Spleen (tissue), 7 donors: ENCODE measurements around the gene LAX1.

Experiments used
- POLR2A ChIP-seq, 3 donors: fragments of 450-650 bp; IDR thresholded peaks; one replicate each; pipeline ENCODE4 v1.5.1; 2017; ENCODE audit warnings: antibody characterized with exemption in 3 of 3, mild to moderate bottlenecking in 1 of 3
- POLR2AphosphoS5 ChIP-seq, 3 donors: sonication (generic); formaldehyde crosslinking; IDR thresholded peaks; one replicate each; pipeline ENCODE4 v1.5.1; 2017; ENCODE audit warnings: antibody characterized with exemption in 3 of 3
- TF ChIP-seq, protein P1 (sequence below), 11 experiments: fragments of 200-600 bp in 7 of 11; fragments of 450-650 bp in 4 of 11; sonication (generic) in 4 of 11; IDR thresholded peaks in 8 of 11; conservative IDR thresholded peaks in 3 of 11; 1 replicate in 7 of 11; 2 replicates in 4 of 11; pipeline versions ENCODE4 v1.4.0 to v1.8.0; 2016 to 2021; ENCODE audit warnings: antibody characterized with exemption in 11 of 11, inconsistent platforms in 4 of 11, mild to moderate bottlenecking in 1 of 11
- donor health status: DM: no; HTN: no; CAD: no; lungs with moderate emphysema.
- donor health status: DM: no; HTN: no; CAD: no.
- donor health status: DM: no; HTN: no; CAD: no.

DNA sequence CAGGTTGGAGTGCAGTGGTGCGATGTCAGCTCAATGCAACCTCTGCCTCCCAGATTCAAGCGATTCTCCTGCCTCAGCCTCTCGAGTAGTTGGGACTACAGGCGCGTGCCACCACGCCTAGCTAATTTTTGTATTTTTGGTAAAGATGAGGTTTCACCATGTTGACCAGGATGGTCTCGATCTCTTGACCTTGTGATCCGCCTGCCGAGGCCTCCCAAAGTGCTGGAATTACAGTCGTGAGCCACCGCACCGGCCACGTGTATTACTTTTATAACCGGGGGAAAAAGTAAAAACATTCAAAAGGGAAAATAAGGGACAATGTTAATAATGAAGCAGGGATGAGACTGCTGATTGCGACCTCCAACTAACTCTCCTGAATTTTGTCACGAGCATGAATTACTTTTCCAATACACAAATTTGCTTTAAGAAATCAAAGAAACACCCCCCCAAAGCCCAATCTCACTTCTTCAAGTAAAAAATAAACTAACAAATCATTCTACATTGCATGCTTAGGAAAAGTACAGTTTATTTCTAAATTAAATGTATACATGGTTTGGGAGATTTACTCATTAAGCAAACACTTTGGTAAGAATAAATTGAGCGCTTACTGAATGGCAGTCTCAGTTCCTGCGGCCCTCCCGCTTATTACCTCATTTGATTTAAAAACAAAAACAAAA, 29.9 kb downstream of the LAX1 start:
- TF ChIP-seq POLR2A (IDR thresholded peaks at IDR 0.05), result no peak
- TF ChIP-seq, protein P1, sequence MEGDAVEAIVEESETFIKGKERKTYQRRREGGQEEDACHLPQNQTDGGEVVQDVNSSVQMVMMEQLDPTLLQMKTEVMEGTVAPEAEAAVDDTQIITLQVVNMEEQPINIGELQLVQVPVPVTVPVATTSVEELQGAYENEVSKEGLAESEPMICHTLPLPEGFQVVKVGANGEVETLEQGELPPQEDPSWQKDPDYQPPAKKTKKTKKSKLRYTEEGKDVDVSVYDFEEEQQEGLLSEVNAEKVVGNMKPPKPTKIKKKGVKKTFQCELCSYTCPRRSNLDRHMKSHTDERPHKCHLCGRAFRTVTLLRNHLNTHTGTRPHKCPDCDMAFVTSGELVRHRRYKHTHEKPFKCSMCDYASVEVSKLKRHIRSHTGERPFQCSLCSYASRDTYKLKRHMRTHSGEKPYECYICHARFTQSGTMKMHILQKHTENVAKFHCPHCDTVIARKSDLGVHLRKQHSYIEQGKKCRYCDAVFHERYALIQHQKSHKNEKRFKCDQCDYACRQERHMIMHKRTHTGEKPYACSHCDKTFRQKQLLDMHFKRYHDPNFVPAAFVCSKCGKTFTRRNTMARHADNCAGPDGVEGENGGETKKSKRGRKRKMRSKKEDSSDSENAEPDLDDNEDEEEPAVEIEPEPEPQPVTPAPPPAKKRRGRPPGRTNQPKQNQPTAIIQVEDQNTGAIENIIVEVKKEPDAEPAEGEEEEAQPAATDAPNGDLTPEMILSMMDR (IDR thresholded peaks at IDR 0.05 in 8 of 11, conservative IDR thresholded peaks at IDR 0.05 in 3 of 11), result no peak
- TF ChIP-seq POLR2AphosphoS5 (IDR thresholded peaks at IDR 0.05), result no peak
